HepG2 (cell line): ENCODE data around the gene GPR27. TPM values are rescaled to one million over a fixed set of nuclear protein-coding genes. Genes with fewer than 3 reads are reported as not detected.

Source experiments
- ATAC-seq: fragments of 200-7000 bp; cut with Tn5 transposase; 3 replicates; pipeline ENCODE4 v1.9.1; 2020; ENCODE audit warnings: mild to moderate bottlenecking, moderate library complexity
- BruUV-seq: library from RNA; stranded (reverse); fragments of 400-500 nt; replicated peaks from 2 replicates; lab custom pipeline; 2021; lab: Mats Ljungman, UMichigan
- CTCF ChIA-PET: fragments of 300-600 bp; formaldehyde crosslinking; extraction: SDS; loops from one replicate; lab custom pipeline; 2021; ENCODE audit warnings: low total read pairs, inconsistent platforms, low intra/inter-chr PET ratio; lab: Yijun Ruan, JAX
- POLR2A ChIA-PET: fragments of 350-600 bp; sonication (Branson Sonifier 250); formaldehyde crosslinking; loops from one replicate; lab custom pipeline; 2020; ENCODE audit warnings: antibody characterized with exemption, inconsistent platforms; lab: Yijun Ruan, JAX
- DNase-seq: peaks from one replicate; pipeline ENCODE4 v3.0.0-alpha.2; 2015; ENCODE audit warnings: low spot score
- FAIRE-seq: peaks from 3 replicates; lab custom pipeline; 2011; peaks lifted over from hg19 to GRCh38; lab: Jason Lieb, UNC
- H2AFZ ChIP-seq: one replicate; pipeline ENCODE4 v1.6.1; 2011; ENCODE audit warnings: low read length, inconsistent platforms
- H3K27ac ChIP-seq: fragments of 300-600 bp; 3 replicates; pipeline ENCODE4 v1.8.0; 2011; ENCODE audit warnings: mixed run types, mild to moderate bottlenecking, mixed read lengths, low read length, inconsistent platforms; ENCODE audit not compliant: insufficient read depth; ENCODE audit errors: extremely low read length
- H3K27me3 ChIP-seq, 2 experiments: fragments of 200-600 bp in 1 of 2; 2 replicates in 1 of 2; 3 replicates in 1 of 2; pipeline versions ENCODE4 v1.6.0 to v1.8.0; 2011; ENCODE audit warnings: low read length in 2 of 2, mild to moderate bottlenecking in 2 of 2, moderate library complexity in 2 of 2, inconsistent platforms in 1 of 2; ENCODE audit not compliant: insufficient read depth in 2 of 2, control insufficient read depth in 1 of 2
- H3K36me3 ChIP-seq, 2 experiments: fragments of 200-600 bp in 1 of 2; replicated peaks in 1 of 2; 2 replicates in 1 of 2; 3 replicates in 1 of 2; pipeline versions ENCODE4 v1.5.1 to v1.8.0; 2011; ENCODE audit warnings: low read length in 2 of 2, inconsistent platforms in 1 of 2; ENCODE audit not compliant: insufficient read depth in 2 of 2, control insufficient read depth in 1 of 2
- H3K4me1 ChIP-seq: 2 replicates; pipeline ENCODE4 v1.5.1; 2012; ENCODE audit warnings: low read length, inconsistent platforms; ENCODE audit not compliant: insufficient read depth
- H3K4me2 ChIP-seq: 2 replicates; pipeline ENCODE4 v1.6.0; 2011; ENCODE audit warnings: low read depth, low read length, inconsistent platforms
- H3K4me3 ChIP-seq, 3 experiments: fragments of 200-600 bp in 1 of 3; sonication (generic), shearing (Covaris generic) in 1 of 3; replicated peaks in 1 of 3; 2 replicates each; pipeline ENCODE4 v1.5.1; 2011 to 2016; ENCODE audit warnings: low read length in 3 of 3, inconsistent platforms in 2 of 3, low read depth in 2 of 3, mild to moderate bottlenecking in 2 of 3, control low read depth in 1 of 3, mixed read lengths in 1 of 3; ENCODE audit not compliant: insufficient read depth in 1 of 3
- H3K79me2 ChIP-seq: one replicate; pipeline ENCODE4 v1.6.1; 2011; ENCODE audit warnings: low read length, inconsistent platforms; ENCODE audit not compliant: insufficient read depth
- H3K9ac ChIP-seq: 2 replicates; pipeline ENCODE4 v1.6.0; 2011; ENCODE audit warnings: mild to moderate bottlenecking, low read depth, low read length, inconsistent platforms; ENCODE audit not compliant: insufficient read depth
- H3K9me3 ChIP-seq: 2 replicates; pipeline ENCODE4 v1.5.1; 2012; ENCODE audit warnings: mild to moderate bottlenecking, low read length
- H4K20me1 ChIP-seq: 2 replicates; pipeline ENCODE4 v1.6.0; 2011; ENCODE audit warnings: inconsistent platforms, mild to moderate bottlenecking, low read length, moderate library complexity; ENCODE audit not compliant: insufficient read depth
- IKZF4 ChIP-seq: sonication (generic); formaldehyde crosslinking; IDR thresholded peaks from 2 replicates; pipeline ENCODE4 v1.5.1; 2020; ENCODE audit warnings: borderline replicate concordance, mild to moderate bottlenecking, low read depth, missing genetic modification reagents; ENCODE audit errors: not compliant biosample characterization
- KLF12 ChIP-seq: sonication (generic); formaldehyde crosslinking; IDR thresholded peaks from 2 replicates; pipeline ENCODE4 v1.4.0; 2020; ENCODE audit warnings: missing genetic modification reagents, borderline replicate concordance
- KMT2A ChIP-seq: sonication (generic); formaldehyde crosslinking; IDR thresholded peaks from 2 replicates; pipeline ENCODE4 v1.4.0; 2020; ENCODE audit warnings: missing genetic modification reagents
- MZF1 ChIP-seq: sonication (generic); formaldehyde crosslinking; IDR thresholded peaks from 2 replicates; pipeline ENCODE4 v1.8.1; 2023; ENCODE audit warnings: mild to moderate bottlenecking, missing genetic modification reagents, borderline replicate concordance
- NCOR1 ChIP-seq: fragments of 200-600 bp; sonication (generic); IDR thresholded peaks from 2 replicates; pipeline ENCODE4 v1.7.0; 2017; ENCODE audit warnings: antibody characterized with exemption, low read length, borderline replicate concordance
- NKX3-1 ChIP-seq: sonication (generic); formaldehyde crosslinking; IDR thresholded peaks from 2 replicates; pipeline ENCODE4 v1.5.0; 2020; ENCODE audit warnings: missing genetic modification reagents
- PLRG1 ChIP-seq: fragments of 450-650 bp; conservative IDR thresholded peaks from 2 replicates; pipeline ENCODE4 v1.6.1; 2016
- TMF1 ChIP-seq: sonication (generic); formaldehyde crosslinking; IDR thresholded peaks from 2 replicates; pipeline ENCODE4 v1.8.1; 2022; ENCODE audit warnings: low read depth, missing genetic modification reagents
- ZNF343 ChIP-seq: sonication (generic); formaldehyde crosslinking; IDR thresholded peaks from 2 replicates; pipeline ENCODE4 v1.4.0; 2020; ENCODE audit warnings: mild to moderate bottlenecking, missing genetic modification reagents
- ZNF432 ChIP-seq: sonication (generic); formaldehyde crosslinking; IDR thresholded peaks from 2 replicates; pipeline ENCODE4 v1.5.0; 2020; ENCODE audit warnings: missing genetic modification reagents, mild to moderate bottlenecking, borderline replicate concordance
- ZNF670 ChIP-seq: sonication (generic); formaldehyde crosslinking; IDR thresholded peaks from 2 replicates; pipeline ENCODE4 v1.8.0; 2022; ENCODE audit warnings: mild to moderate bottlenecking, missing genetic modification reagents, borderline replicate concordance
- ZNF737 ChIP-seq: sonication (generic); formaldehyde crosslinking; IDR thresholded peaks from 2 replicates; pipeline ENCODE4 v1.5.0; 2020; ENCODE audit warnings: missing genetic modification reagents, mild to moderate bottlenecking, borderline replicate concordance
- ZNF773 ChIP-seq: sonication (generic); formaldehyde crosslinking; IDR thresholded peaks from 2 replicates; pipeline ENCODE4 v1.4.0; 2020; ENCODE audit warnings: missing genetic modification reagents, borderline replicate concordance
- WGBS: methylation state at CpG from one replicate; pipeline ENCODE4 v1.1.6; 2017; ENCODE audit warnings: low lambda C conversion rate; 5-methylcytosine and 5-hydroxymethylcytosine counted together
- in situ Hi-C: cut with HindIII; loops from 2 replicates; pipeline ENCODE4 v1.10.0; 2017; ENCODE audit warnings: low pct_unique_long_range_greater_than_20kb; ENCODE audit not compliant: extremely low pct_ligation_motif_present
- intact Hi-C: fragments of 100-400 bp; cut with micrococcal nuclease; formaldehyde crosslinking; loops from one replicate; pipeline ENCODE4 v1.10.0; 2022; ENCODE audit not compliant: unreplicated experiment
- polyA plus RNA-seq, 8 experiments: library from polyadenylated mRNA; depleted of rRNA in 3 of 8; stranded (reverse) in 7 of 8; unstranded in 1 of 8; fragments of >200 nt; fragmentation: Illumina TruSeq in 4 of 8; extraction: Trizol in 4 of 8; gene quantifications; 2 replicates each; pipeline versions ENCODE4 v1.2.1 to v1.2.3, GENCODE V29; 2011 to 2016; ENCODE audit warnings: low read depth in 4 of 8, missing spikeins in 1 of 8, mixed read lengths in 1 of 8; ENCODE audit not compliant: insufficient read depth in 1 of 8
- total RNA-seq, 5 experiments: library from RNA; depleted of rRNA; stranded (reverse); fragments of >200 nt; fragmentation: Illumina TruSeq; extraction: Trizol; gene quantifications; 2 replicates each; pipeline ENCODE4 v1.2.3, GENCODE V29; 2016; ENCODE audit warnings: low read depth in 1 of 5

GPR27 gene
- total and polyA plus RNA-seq, 2 of the 13 experiments (the other 11 are each of a cell fraction or from before 2014, with no cell fraction given): not detected

DNA sequence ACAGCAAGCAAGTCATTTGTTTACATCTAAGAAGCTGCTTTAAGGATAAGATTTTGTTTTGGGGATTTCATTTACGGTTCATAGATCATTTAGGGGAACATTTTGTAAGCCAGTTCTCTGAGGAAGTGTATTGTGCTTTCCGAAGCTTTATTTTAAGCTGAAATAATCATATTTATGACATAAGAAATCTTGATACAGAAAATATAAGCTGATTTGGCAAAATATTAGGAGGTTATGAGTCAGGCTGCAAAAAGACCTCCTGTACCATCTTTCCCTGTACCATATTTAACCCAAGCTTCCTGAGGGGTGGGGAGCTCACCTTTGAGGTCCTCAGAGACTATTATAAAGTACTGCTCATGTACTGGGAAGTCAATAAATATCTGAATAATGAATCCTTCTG lies 20.3 kb upstream of the GPR27 start (continued):
- TF ChIP-seq ZNF773: no peak
- TF ChIP-seq, all 625 proteins: peak for 2

DNA sequence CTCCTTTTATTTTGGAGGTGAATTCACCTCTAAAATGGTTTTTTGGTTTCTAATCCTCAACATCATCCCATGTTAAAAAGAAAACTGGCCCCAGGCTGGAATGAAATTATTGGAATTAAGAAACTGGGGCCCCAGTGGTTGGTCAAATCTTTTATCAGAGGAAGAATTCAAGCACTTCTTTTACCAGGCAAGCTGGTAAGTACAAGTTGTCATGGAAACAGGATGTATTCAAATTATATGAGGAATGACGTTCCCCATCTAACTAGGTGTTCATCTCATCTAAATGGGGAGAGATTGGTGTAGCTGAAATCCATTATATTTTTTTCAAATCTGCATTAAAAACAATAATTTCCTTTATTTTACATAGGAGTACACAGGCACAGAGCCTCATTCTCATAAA lies 18.8 kb upstream of the GPR27 start:
- ChIA-PET CTCF (no interaction called here), POLR2A (no interaction called here)
- Histone ChIP-seq H3K9ac (no peak overlapping the region), H2AFZ (no peak overlapping the region), H3K27ac (no peak overlapping the region), H3K4me3 (no peak overlapping the region), H3K36me3 (no peaks in the 10 kb centered on the region)
- intact Hi-C loops: no loop called here
- no TSS peak for BruUV-seq
- in situ Hi-C loops: no loop called here
- no peak for FAIRE-seq
- TF ChIP-seq TMF1 (CRISPR knock-in tag) (no peak), NCOR1 (no peak), MZF1 (no peak), ZNF670 (no peak), PLRG1 (no peak), KLF12 (CRISPR knock-in tag) (no peak), NKX3-1 (CRISPR knock-in tag) (no peak), ZNF432 (CRISPR knock-in tag) (no peak), ZNF343 (no peak), KMT2A (CRISPR knock-in tag) (no peak), ZNF737 (CRISPR knock-in tag) (no peak), IKZF4 (CRISPR knock-in tag) (no peak)
- TF ChIP-seq, all 625 proteins: peak for 0
- Histone ChIP-seq H3K4me1 (no peaks in the 10 kb centered on the region), H3K9me3 (no peaks in the 10 kb centered on the region), H4K20me1 (no peaks in the 10 kb centered on the region), H3K27me3 (peaks cover 0 to 9% of the 10 kb centered on the region in 2 experiments; a peak in 2 of 5 replicates), H3K79me2 (no peaks in the 10 kb centered on the region), H3K4me2 (no peak overlapping the region)
- DNase-seq: no peak
- ATAC-seq: no peak
- WGBS: 0% methylated on average over 1 of the region's 1 CpG
